Neural progenitor cell (in vitro differentiated cells): ENCODE data around the gene ANO7.

ENCODE experiments used
- EZH2 ChIP-seq: fragments of 200-600 bp; sonication (generic); IDR thresholded peaks from 2 replicates; pipeline ENCODE4 v1.6.1; 2017; ENCODE audit warnings: antibody characterized with exemption, mild to moderate bottlenecking, moderate library complexity
- TF ChIP-seq, protein P1 (sequence below): fragments of 200-600 bp; sonication (generic); IDR thresholded peaks from 2 replicates; pipeline ENCODE4 v1.5.1; 2017; ENCODE audit warnings: antibody characterized with exemption, mild to moderate bottlenecking

DNA sequence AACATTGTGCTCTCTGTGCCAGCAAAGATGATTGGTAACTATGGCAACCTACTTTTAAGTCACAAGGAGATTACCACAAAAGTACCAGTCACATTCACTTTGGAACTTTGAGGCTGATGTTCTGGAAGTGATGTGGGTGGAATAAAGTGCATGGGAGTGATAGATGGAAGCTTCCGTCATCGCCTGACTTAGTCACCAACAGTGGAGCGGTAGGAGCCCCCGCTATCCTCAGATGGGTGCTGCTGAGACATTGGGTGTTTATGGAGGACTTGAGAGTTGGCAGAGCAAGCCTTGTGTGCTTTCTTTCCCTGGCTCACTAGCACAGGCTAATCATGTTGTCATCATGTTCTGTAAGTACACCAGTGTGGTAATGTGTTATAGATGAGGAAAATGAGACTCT lies 33.6 kb upstream of the ANO7 start:
- TF ChIP-seq, protein P1, sequence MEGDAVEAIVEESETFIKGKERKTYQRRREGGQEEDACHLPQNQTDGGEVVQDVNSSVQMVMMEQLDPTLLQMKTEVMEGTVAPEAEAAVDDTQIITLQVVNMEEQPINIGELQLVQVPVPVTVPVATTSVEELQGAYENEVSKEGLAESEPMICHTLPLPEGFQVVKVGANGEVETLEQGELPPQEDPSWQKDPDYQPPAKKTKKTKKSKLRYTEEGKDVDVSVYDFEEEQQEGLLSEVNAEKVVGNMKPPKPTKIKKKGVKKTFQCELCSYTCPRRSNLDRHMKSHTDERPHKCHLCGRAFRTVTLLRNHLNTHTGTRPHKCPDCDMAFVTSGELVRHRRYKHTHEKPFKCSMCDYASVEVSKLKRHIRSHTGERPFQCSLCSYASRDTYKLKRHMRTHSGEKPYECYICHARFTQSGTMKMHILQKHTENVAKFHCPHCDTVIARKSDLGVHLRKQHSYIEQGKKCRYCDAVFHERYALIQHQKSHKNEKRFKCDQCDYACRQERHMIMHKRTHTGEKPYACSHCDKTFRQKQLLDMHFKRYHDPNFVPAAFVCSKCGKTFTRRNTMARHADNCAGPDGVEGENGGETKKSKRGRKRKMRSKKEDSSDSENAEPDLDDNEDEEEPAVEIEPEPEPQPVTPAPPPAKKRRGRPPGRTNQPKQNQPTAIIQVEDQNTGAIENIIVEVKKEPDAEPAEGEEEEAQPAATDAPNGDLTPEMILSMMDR: no peak
- no peak for TF ChIP-seq EZH2
